ENCODE data around the gene HGD. TPM values are rescaled to one million over a fixed set of nuclear protein-coding genes. Genes with fewer than 3 reads are reported as not detected.

HGD gene
- total RNA-seq, 1 experiment from 2014 or later: 0.33 TPM

DNA sequence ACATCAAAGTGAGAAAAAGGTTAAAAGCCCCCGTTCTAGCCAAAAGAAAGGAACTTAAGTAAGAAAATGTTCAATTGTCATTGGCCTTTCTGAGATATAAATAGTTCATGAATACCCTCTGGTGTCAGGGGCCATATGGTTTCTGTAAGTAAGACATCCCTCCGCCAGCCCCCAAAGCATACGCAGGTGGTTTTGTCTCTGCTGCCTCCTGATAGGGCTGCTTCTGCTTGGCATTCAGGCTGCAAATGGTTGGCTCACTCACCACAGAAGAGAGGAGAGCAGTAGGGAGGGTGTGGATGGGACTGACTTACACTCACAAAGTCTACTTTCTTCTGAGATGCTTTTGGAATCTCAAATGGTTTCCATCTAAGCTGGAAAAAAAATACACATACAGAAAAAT is 29.8 kb downstream of the HGD start:
- H3K27me3 ChIP-seq (ENCODE audit: insufficient read depth, low read length): no peaks in the 10 kb centered on the region
- peaks cover 0 to 2% of the 10 kb centered on the region in 2 experiments; a peak in 1 of 5 replicates for H3K9me3 Mint-ChIP-seq
- peaks cover 2% of the 10 kb centered on the region; the same call in 1 of the 2 replicates for H3K79me2 ChIP-seq (ENCODE audit: insufficient read depth, low read length)
- H3K14ac ChIP-seq (ENCODE audit: insufficient read depth, low read length): no peak overlapping the region
- H3K4me1 Mint-ChIP-seq: peaks cover 3 to 4% of the 10 kb centered on the region in 2 experiments
- H2BK120ac ChIP-seq (ENCODE audit: low read depth, low read length, poor library complexity, severe bottlenecking): no peak overlapping the region
- DNase-seq: no peak
- no peak overlapping the region for H3K18ac ChIP-seq (ENCODE audit: insufficient read length, low read depth, low read length)
- peaks cover 0 to 4% (median 0%) of the 10 kb centered on the region in 3 experiments; a peak in 1 of 7 replicates for H3K36me3 Mint-ChIP-seq (ENCODE audit: insufficient read depth in 1 of 3, low read depth in 3 of 3)
- H3K9ac ChIP-seq (ENCODE audit: extremely low read depth, insufficient read length, low read length): no peak overlapping the region
- no peak overlapping the region for H4K8ac ChIP-seq (replicated peaks; ENCODE audit: insufficient read length, low read depth, low read length)
- H3K27ac ChIP-seq (ENCODE audit: insufficient read length, low read depth, low read length): no peak overlapping the region
- no peak overlapping the region for H2BK15ac ChIP-seq (ENCODE audit: low read depth, low read length)
- H2BK12ac ChIP-seq (ENCODE audit: insufficient read length, low read depth, low read length): no peak overlapping the region
- H4K20me1 ChIP-seq (ENCODE audit: control insufficient read depth, insufficient read depth, insufficient read length): no peaks in the 10 kb centered on the region
- no peak overlapping the region for H3K4me2 ChIP-seq (ENCODE audit: insufficient read depth, insufficient read length, low read length)
- H4K5ac ChIP-seq (ENCODE audit: insufficient read length, low read depth, low read length): no peak overlapping the region
- no peaks in the 10 kb centered on the region for H3K9me3 ChIP-seq (ENCODE audit: control insufficient read depth, low read depth, low read length)
- no peak overlapping the region for H3K4ac ChIP-seq (ENCODE audit: low read depth, low read length)
- H2AFZ ChIP-seq (ENCODE audit: low read length): no peak overlapping the region
- H4K91ac ChIP-seq (ENCODE audit: insufficient read length, low read depth, low read length): no peak overlapping the region
- WGBS (ENCODE audit: extremely low coverage, insufficient read length, low lambda C conversion rate): no CpG with 5 or more reads among the region's 3 CpGs
- H2BK20ac ChIP-seq (ENCODE audit: low read depth, low read length, poor library complexity, severe bottlenecking): no peak overlapping the region
- no peak overlapping the region for H3K23ac ChIP-seq (ENCODE audit: insufficient read length, low read depth, low read length)
- H3K27ac Mint-ChIP-seq: no peak overlapping the region
- no peak overlapping the region for H2AK5ac ChIP-seq (ENCODE audit: insufficient read length, low read length)
- H3T11ph ChIP-seq (ENCODE audit: low read length): no peak overlapping the region
- H3K4me3 Mint-ChIP-seq: no peak overlapping the region
- H3K27me3 Mint-ChIP-seq (ENCODE audit: low read depth): no peaks in the 10 kb centered on the region
- H2BK5ac ChIP-seq (ENCODE audit: insufficient read length, low read length): no peak overlapping the region
- H3K4me1 ChIP-seq (ENCODE audit: insufficient read depth, low read length): no peaks in the 10 kb centered on the region
- H3K56ac ChIP-seq (ENCODE audit: insufficient read length, low read depth, low read length): no peak overlapping the region
- H3K79me1 ChIP-seq (ENCODE audit: insufficient read depth, low read depth, low read length, poor library complexity, severe bottlenecking): no peaks in the 10 kb centered on the region
- TF ChIP-seq, protein P1, sequence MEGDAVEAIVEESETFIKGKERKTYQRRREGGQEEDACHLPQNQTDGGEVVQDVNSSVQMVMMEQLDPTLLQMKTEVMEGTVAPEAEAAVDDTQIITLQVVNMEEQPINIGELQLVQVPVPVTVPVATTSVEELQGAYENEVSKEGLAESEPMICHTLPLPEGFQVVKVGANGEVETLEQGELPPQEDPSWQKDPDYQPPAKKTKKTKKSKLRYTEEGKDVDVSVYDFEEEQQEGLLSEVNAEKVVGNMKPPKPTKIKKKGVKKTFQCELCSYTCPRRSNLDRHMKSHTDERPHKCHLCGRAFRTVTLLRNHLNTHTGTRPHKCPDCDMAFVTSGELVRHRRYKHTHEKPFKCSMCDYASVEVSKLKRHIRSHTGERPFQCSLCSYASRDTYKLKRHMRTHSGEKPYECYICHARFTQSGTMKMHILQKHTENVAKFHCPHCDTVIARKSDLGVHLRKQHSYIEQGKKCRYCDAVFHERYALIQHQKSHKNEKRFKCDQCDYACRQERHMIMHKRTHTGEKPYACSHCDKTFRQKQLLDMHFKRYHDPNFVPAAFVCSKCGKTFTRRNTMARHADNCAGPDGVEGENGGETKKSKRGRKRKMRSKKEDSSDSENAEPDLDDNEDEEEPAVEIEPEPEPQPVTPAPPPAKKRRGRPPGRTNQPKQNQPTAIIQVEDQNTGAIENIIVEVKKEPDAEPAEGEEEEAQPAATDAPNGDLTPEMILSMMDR (conservative IDR thresholded peaks at IDR 0.05): no peak
- H3K23me2 ChIP-seq (ENCODE audit: insufficient read length, low read depth, low read length, poor library complexity, severe bottlenecking): no peaks in the 10 kb centered on the region
